A549 (cell line): ENCODE results near the gene ALG6. TPM values are rescaled to one million over a fixed set of nuclear protein-coding genes. Genes with fewer than 3 reads are reported as not detected.
"Not testable (repeated sequence)": the region's sequence is repeated elsewhere in the genome, so short reads cannot be mapped to it uniquely, and the experiment has no call there.

Experiments
- ATAC-seq, 2 experiments: fragments of 200-7000 bp in 1 of 2; fragments of >200 bp in 1 of 2; cut with Nextera tagmentation in 1 of 2; cut with Tn5 transposase in 1 of 2; 3 replicates each; pipeline versions ENCODE4 v1.8.0 to v1.9.1; 2018 to 2020; ENCODE audit warnings: mild to moderate bottlenecking in 1 of 2, moderate library complexity in 1 of 2
- CTCF ChIA-PET: fragments of 300-600 bp; sonication (Branson Sonifier 250); formaldehyde crosslinking; extraction: SDS; loops from one replicate; lab custom pipeline; 2021; ENCODE audit warnings: antibody characterized with exemption, inconsistent platforms; lab: Yijun Ruan, JAX
- POLR2A ChIA-PET: fragments of 350-600 bp; formaldehyde crosslinking; extraction: SDS; loops from one replicate; lab custom pipeline; 2021; ENCODE audit warnings: antibody characterized with exemption, inconsistent platforms; lab: Yijun Ruan, JAX
- DNase-seq, 2 experiments: peaks; one replicate each; pipeline versions ENCODE4 v3.0.0 to v3.0.0-alpha.2; 2011 to 2016; ENCODE audit warnings: low read depth in 1 of 2, low spot score in 1 of 2
- FAIRE-seq: peaks from 2 replicates; lab custom pipeline; 2011; peaks lifted over from hg19 to GRCh38; lab: Jason Lieb, UNC
- H3K27ac ChIP-seq, 2 experiments: fragments of >200 bp; sonication (Bioruptor Twin); formaldehyde crosslinking; 3 replicates each; pipeline ENCODE4 v1.5.1; 2016 to 2017
- H3K4me1 ChIP-seq: fragments of >200 bp; sonication (Bioruptor Twin); formaldehyde crosslinking; 3 replicates; pipeline ENCODE4 v1.6.1; 2016
- H3K4me2 ChIP-seq: fragments of >200 bp; sonication (Bioruptor Twin); formaldehyde crosslinking; 3 replicates; pipeline ENCODE4 v1.6.1; 2016
- H3K4me3 ChIP-seq: fragments of >200 bp; sonication (Bioruptor Twin); formaldehyde crosslinking; 3 replicates; pipeline ENCODE4 v1.5.1; 2016
- H3K9me3 ChIP-seq: fragments of >200 bp; sonication (Bioruptor Twin); formaldehyde crosslinking; 3 replicates; pipeline ENCODE4 v1.6.1; 2016
- ATOH8 ChIP-seq: fragments of 250-450 bp; sonication (Bioruptor Pico); IDR thresholded peaks from 2 replicates; pipeline ENCODE4 v1.5.0; 2020; ENCODE audit warnings: low read depth, mild to moderate bottlenecking, moderate library complexity
- BCL3 ChIP-seq: fragments of >200 bp; sonication (Bioruptor Twin); formaldehyde crosslinking; IDR thresholded peaks from 3 replicates; pipeline ENCODE4 v1.6.1; 2016
- CBX2 ChIP-seq: fragments of 200-600 bp; sonication (generic); IDR thresholded peaks from 2 replicates; pipeline ENCODE4 v1.6.1; 2016; ENCODE audit warnings: low read depth, mild to moderate bottlenecking, borderline replicate concordance
- CBX8 ChIP-seq: fragments of 200-600 bp; sonication (generic); IDR thresholded peaks from 2 replicates; pipeline ENCODE4 v1.6.1; 2016
- CHD2 ChIP-seq: fragments of 150-350 bp; IDR thresholded peaks from 2 replicates; pipeline ENCODE4 v1.6.1; 2014; ENCODE audit warnings: low read length; ENCODE audit not compliant: partially characterized antibody
- ESRRA ChIP-seq: fragments of 150-350 bp; IDR thresholded peaks from 2 replicates; pipeline ENCODE4 v1.6.1; 2014; ENCODE audit warnings: mild to moderate bottlenecking, low read length, borderline replicate concordance
- FOSB ChIP-seq: fragments of 250-450 bp; sonication (Bioruptor Pico); IDR thresholded peaks from 2 replicates; pipeline ENCODE4 v1.5.0; 2020; ENCODE audit warnings: mild to moderate bottlenecking, moderate library complexity
- FOXS1 ChIP-seq: fragments of 250-450 bp; sonication (Bioruptor Pico); IDR thresholded peaks from 2 replicates; pipeline ENCODE4 v1.5.0; 2020; ENCODE audit warnings: mild to moderate bottlenecking, moderate library complexity
- HDAC2 ChIP-seq: fragments of 200-600 bp; sonication (generic); IDR thresholded peaks from 2 replicates; pipeline ENCODE4 v1.6.1; 2016
- HES2 ChIP-seq: fragments of >200 bp; sonication (Bioruptor Twin); formaldehyde crosslinking; IDR thresholded peaks from 2 replicates; pipeline ENCODE4 v1.6.1; 2016
- HEYL ChIP-seq: fragments of 250-450 bp; sonication (Bioruptor Pico); IDR thresholded peaks from 2 replicates; pipeline ENCODE4 v1.8.0; 2021; ENCODE audit warnings: mild to moderate bottlenecking, moderate library complexity
- HMGXB4 ChIP-seq: fragments of 250-450 bp; sonication (Bioruptor Pico); IDR thresholded peaks from 2 replicates; pipeline ENCODE4 v1.5.0; 2021; ENCODE audit warnings: mild to moderate bottlenecking, moderate library complexity, borderline replicate concordance
- JUN ChIP-seq, 2 experiments: fragments of >200 bp; sonication (Bioruptor Twin); formaldehyde crosslinking; IDR thresholded peaks; 2 replicates in 1 of 2; 3 replicates in 1 of 2; pipeline ENCODE4 v1.6.1; 2016 to 2017
- JUNB ChIP-seq: fragments of >200 bp; sonication (Bioruptor Twin); formaldehyde crosslinking; IDR thresholded peaks from 2 replicates; pipeline ENCODE4 v1.6.1; 2016
- KDM1A ChIP-seq: fragments of 200-600 bp; sonication (generic); IDR thresholded peaks from 2 replicates; pipeline ENCODE4 v1.6.1; 2016; ENCODE audit warnings: low read depth, mild to moderate bottlenecking
- NPAS2 ChIP-seq: fragments of 250-450 bp; sonication (Bioruptor Pico); IDR thresholded peaks from 2 replicates; pipeline ENCODE4 v1.8.0; 2022; ENCODE audit warnings: mild to moderate bottlenecking, moderate library complexity, borderline replicate concordance
- PHF8 ChIP-seq: fragments of 200-600 bp; sonication (generic); IDR thresholded peaks from 2 replicates; pipeline ENCODE4 v1.6.1; 2016; ENCODE audit warnings: low read depth, mild to moderate bottlenecking, antibody characterized with exemption, moderate library complexity, borderline replicate concordance
- POLR2A ChIP-seq: IDR thresholded peaks from 2 replicates; pipeline ENCODE4 v1.6.1; 2012; ENCODE audit warnings: mild to moderate bottlenecking, low read length
- RFX5 ChIP-seq: fragments of 450-650 bp; IDR thresholded peaks from 2 replicates; pipeline ENCODE4 v1.7.1; 2014; ENCODE audit warnings: antibody characterized with exemption, mild to moderate bottlenecking, moderate library complexity
- RNF2 ChIP-seq: fragments of 200-600 bp; sonication (generic); IDR thresholded peaks from 2 replicates; pipeline ENCODE4 v1.6.1; 2016; ENCODE audit warnings: low read depth, mild to moderate bottlenecking, antibody characterized with exemption, moderate library complexity, borderline replicate concordance
- SMC3 ChIP-seq: fragments of >200 bp; sonication (Bioruptor Twin); formaldehyde crosslinking; IDR thresholded peaks from 3 replicates; pipeline ENCODE4 v1.6.1; 2018; ENCODE audit warnings: inconsistent platforms
- SREBF2 ChIP-seq: fragments of 450-650 bp; IDR thresholded peaks from 2 replicates; pipeline ENCODE4 v1.6.1; 2014; ENCODE audit warnings: mild to moderate bottlenecking, moderate library complexity
- TFCP2L1 ChIP-seq: fragments of 250-450 bp; sonication (Bioruptor Pico); IDR thresholded peaks from 2 replicates; pipeline ENCODE4 v1.5.0; 2021; ENCODE audit warnings: mild to moderate bottlenecking
- TP53 ChIP-seq: fragments of 250-450 bp; sonication (Bioruptor Pico); IDR thresholded peaks from 2 replicates; pipeline ENCODE4 v1.5.0; 2021; ENCODE audit warnings: mild to moderate bottlenecking, moderate library complexity
- USF2 ChIP-seq: fragments of 450-650 bp; IDR thresholded peaks from 2 replicates; pipeline ENCODE4 v1.6.1; 2014; ENCODE audit warnings: antibody characterized with exemption
- ZC3H11A ChIP-seq: fragments of 450-650 bp; IDR thresholded peaks from 2 replicates; pipeline ENCODE4 v1.6.1; 2014; ENCODE audit warnings: antibody characterized with exemption, mild to moderate bottlenecking
- ZSCAN20 ChIP-seq: fragments of 250-450 bp; sonication (Bioruptor Pico); IDR thresholded peaks from 2 replicates; pipeline ENCODE4 v1.8.0; 2022; ENCODE audit warnings: mild to moderate bottlenecking, moderate library complexity
- WGBS: methylation state at CpG from one replicate; pipeline ENCODE4 v1.1.6; 2017; ENCODE audit errors: missing lambda C conversion rate; 5-methylcytosine and 5-hydroxymethylcytosine counted together
- polyA plus RNA-seq, 4 experiments: library from polyadenylated mRNA; depleted of rRNA in 3 of 4; stranded (reverse); fragments of >200 nt; fragmentation: RNase III in 1 of 4; extraction: RNeasy Plus Mini Kit Qiagen cat#74134 plus additional on column Dnase treatment in 1 of 4; gene quantifications; 2 replicates in 3 of 4; 3 replicates in 1 of 4; pipeline ENCODE4 v1.2.3, GENCODE V29; 2011 to 2017
- TF ChIP-seq, protein P1 (sequence below): fragments of 150-350 bp; IDR thresholded peaks from 2 replicates; pipeline ENCODE4 v1.6.1; 2014; ENCODE audit warnings: low read depth, mild to moderate bottlenecking, low read length

ALG6 gene
- polyA plus RNA-seq, 2 of the 4 experiments (the other 2 are of a cell fraction) = 8.3 to 19.6 TPM

DNA sequence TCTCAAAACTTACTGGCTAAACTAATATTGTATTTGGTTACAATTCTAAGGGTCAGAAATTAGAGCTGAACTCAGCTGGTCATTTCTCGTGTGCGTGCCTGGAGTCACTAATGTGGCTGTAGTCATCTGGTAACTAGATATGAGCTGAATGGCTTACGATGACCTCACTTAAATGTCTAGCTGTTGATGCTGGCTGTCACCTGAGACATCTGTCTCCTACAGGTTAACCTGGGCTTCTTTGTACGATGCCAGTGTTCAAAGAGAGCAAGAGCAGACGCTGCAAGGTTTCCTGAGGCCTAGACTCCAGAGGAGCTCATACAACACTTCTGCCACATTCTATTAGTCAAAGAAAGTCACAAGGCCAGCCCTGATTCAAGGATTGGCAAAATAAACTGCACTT, 17.1 kb upstream of the ALG6 start:
- no peak overlapping the region for H3K27ac ChIP-seq
- DNase-seq (no peak), FAIRE-seq (no peak), ATAC-seq (no peak)
- H3K4me2 ChIP-seq = no peak overlapping the region
- CTCF ChIA-PET = interaction anchor here (0.9 kb wide), 1 partner anchor 9 kb away, joined by 3 read pairs; no protein-coding TSS in a partner anchor
- no peaks in the 10 kb centered on the region for H3K4me1 ChIP-seq
- TF ChIP-seq USF2 = no peak
- TF ChIP-seq RFX5 = no peak
- no peak for TF ChIP-seq ZC3H11A
- TF ChIP-seq SMC3 = no peak
- TF ChIP-seq FOSB (CRISPR knock-in tag) = no peak
- TF ChIP-seq SREBF2 = no peak
- TF ChIP-seq, protein P1, sequence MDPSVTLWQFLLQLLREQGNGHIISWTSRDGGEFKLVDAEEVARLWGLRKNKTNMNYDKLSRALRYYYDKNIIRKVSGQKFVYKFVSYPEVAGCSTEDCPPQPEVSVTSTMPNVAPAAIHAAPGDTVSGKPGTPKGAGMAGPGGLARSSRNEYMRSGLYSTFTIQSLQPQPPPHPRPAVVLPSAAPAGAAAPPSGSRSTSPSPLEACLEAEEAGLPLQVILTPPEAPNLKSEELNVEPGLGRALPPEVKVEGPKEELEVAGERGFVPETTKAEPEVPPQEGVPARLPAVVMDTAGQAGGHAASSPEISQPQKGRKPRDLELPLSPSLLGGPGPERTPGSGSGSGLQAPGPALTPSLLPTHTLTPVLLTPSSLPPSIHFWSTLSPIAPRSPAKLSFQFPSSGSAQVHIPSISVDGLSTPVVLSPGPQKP = no peak
- TF ChIP-seq CBX2 = no peak
- TF ChIP-seq HES2 = no peak
- no peak for TF ChIP-seq TP53 (CRISPR knock-in tag)
- no peak for TF ChIP-seq HEYL (CRISPR knock-in tag)
- TF ChIP-seq JUNB = no peak
- TF ChIP-seq ESRRA = no peak
- no peak for TF ChIP-seq POLR2A
- TF ChIP-seq NPAS2 = no peak
- TF ChIP-seq JUN (IDR thresholded peaks at IDR 0.05) = no peak
- TF ChIP-seq PHF8 = no peak
- no peak for TF ChIP-seq HDAC2
- no peak for TF ChIP-seq BCL3
- H3K9me3 ChIP-seq = no peaks in the 10 kb centered on the region
- POLR2A ChIA-PET = no interaction called here
- WGBS = 80% methylated on average over 5 of the region's 5 CpGs
- H3K4me3 ChIP-seq = no peak overlapping the region

GRCh38 chr1:63352736-63353135, 14.7 kb upstream of the ALG6 start:
- 46% methylated on average over 2 of the region's 2 CpGs for WGBS
- Histone ChIP-seq H3K27ac (no peak overlapping the region), H3K9me3 (no peaks in the 10 kb centered on the region), H3K4me2 (no peak overlapping the region), H3K4me3 (no peak overlapping the region), H3K4me1 (no peaks in the 10 kb centered on the region)
- no peak for FAIRE-seq
- TF ChIP-seq KDM1A (no peak), HEYL (CRISPR knock-in tag) (no peak), ZSCAN20 (CRISPR knock-in tag) (no peak), POLR2A (no peak), RNF2 (peak; percentile 96; the same call in 1 of the 2 replicates), FOXS1 (CRISPR knock-in tag) (no peak), TFCP2L1 (CRISPR knock-in tag) (no peak), USF2 (no peak), HMGXB4 (CRISPR knock-in tag) (no peak), CBX8 (peak; percentile 89), NPAS2 (no peak), CHD2 (no peak), ATOH8 (CRISPR knock-in tag) (no peak), JUNB (no peak), RFX5 (no peak)
- no peak for ATAC-seq
- POLR2A ChIA-PET = no interaction called here
- CTCF ChIA-PET = no interaction called here
- DNase-seq = no peak

DNA sequence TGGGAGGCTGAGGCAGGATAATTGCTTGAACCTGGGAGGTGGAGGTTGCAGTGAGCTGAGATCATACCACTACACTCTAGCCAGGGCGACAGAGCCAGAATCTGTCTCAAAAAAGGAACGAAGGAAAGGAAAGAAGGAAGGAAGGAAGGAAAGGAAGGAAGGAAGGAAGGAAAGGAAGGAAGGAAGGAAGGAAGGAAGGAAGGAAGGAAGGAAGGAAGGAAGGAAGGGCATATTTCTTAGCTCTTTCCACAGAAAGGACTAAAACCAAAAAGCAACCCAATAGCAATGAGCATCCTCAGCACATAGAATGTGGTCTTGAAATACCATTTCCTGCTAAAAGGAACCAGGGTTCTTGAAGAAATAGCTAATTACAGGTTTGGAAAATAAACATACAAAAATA, 11.2 kb upstream of the ALG6 start:
- CTCF ChIA-PET = interaction anchor here (0.9 to 1.4 kb wide), 3 partner anchors 21 to 39 kb away, joined by 3 to 5 read pairs (median 3); no protein-coding TSS in a partner anchor
- ATAC-seq, H3K4me1 ChIP-seq, DNase-seq, FAIRE-seq, H3K4me3 ChIP-seq, H3K4me2 ChIP-seq, H3K9me3 ChIP-seq, POLR2A ChIA-PET, H3K27ac ChIP-seq: not testable (repeated sequence)
- WGBS = 50% methylated on average over 2 of the region's 2 CpGs
